C4-2B (cell line): ENCODE results near the gene INPP5D.

ENCODE experiments used
- H3K27ac ChIP-seq: fragments of 450-650 bp; 2 replicates; pipeline ENCODE4 v1.5.1; 2017
- CTCF ChIP-seq: fragments of 450-650 bp; conservative IDR thresholded peaks from 2 replicates; pipeline ENCODE4 v1.5.1; 2017; ENCODE audit warnings: mild to moderate bottlenecking
- ZFX ChIP-seq: fragments of 450-650 bp; IDR thresholded peaks from 2 replicates; pipeline ENCODE4 v1.6.1; 2017

Gene INPP5D

GRCh38 chr2:233211548-233211895 lies 151.4 kb downstream of the INPP5D start:
- no peak overlapping the region for H3K27ac ChIP-seq
- TF ChIP-seq CTCF: no peak
- TF ChIP-seq ZFX: no peak

GRCh38 chr2:233213011-233213410 lies 152.9 kb downstream of the INPP5D start:
- no peak for TF ChIP-seq CTCF
- no peak for TF ChIP-seq ZFX
- no peak overlapping the region for H3K27ac ChIP-seq

GRCh38 chr2:233213975-233214374 lies 153.8 kb downstream of the INPP5D start:
- H3K27ac ChIP-seq: no peak overlapping the region
- TF ChIP-seq CTCF: no peak
- no peak for TF ChIP-seq ZFX

GRCh38 chr2:233217892-233218377 lies 157.8 kb downstream of the INPP5D start:
- no peak for TF ChIP-seq ZFX
- TF ChIP-seq CTCF: no peak

GRCh38 chr2:233218836-233219235 lies 158.7 kb downstream of the INPP5D start:
- no peak for TF ChIP-seq ZFX
- no peak for TF ChIP-seq CTCF
- H3K27ac ChIP-seq: no peak overlapping the region

More at GRCh38 chr2:233217892-233218377, 157.8 kb downstream of the INPP5D start:
- H3K27ac ChIP-seq: no peak overlapping the region

GRCh38 chr2:233219848-233220247 lies 159.7 kb downstream of the INPP5D start:
- TF ChIP-seq ZFX (no peak), CTCF (no peak)
- no peak overlapping the region for H3K27ac ChIP-seq

- no peak overlapping the region for H3K27ac ChIP-seq
- TF ChIP-seq CTCF (no peak), ZFX (no peak)
Observed at GRCh38 chr2:233221378-233222063, 161.4 kb downstream of the INPP5D start.
